H1 (cell line): ENCODE data around the gene IGSF9B. TPM values are rescaled to one million over a fixed set of nuclear protein-coding genes. Genes with fewer than 3 reads are reported as not detected.

ENCODE experiments used
- CTCF ChIA-PET: fragments of 300-600 bp; sonication (Branson Sonifier 250); formaldehyde crosslinking; loops from one replicate; lab custom pipeline; 2021; ENCODE audit not compliant: partially characterized antibody; lab: Charles Lee
- POLR2A ChIA-PET: fragments of 300-600 bp; sonication (Branson Sonifier 250); formaldehyde crosslinking; loops from one replicate; lab custom pipeline; 2021; ENCODE audit warnings: inconsistent platforms; ENCODE audit not compliant: partially characterized antibody; lab: Charles Lee
- DNase-seq, 2 experiments: peaks; one replicate each; pipeline versions ENCODE4 v3.0.0 to v3.0.0-alpha.2; 2010 to 2022; ENCODE audit warnings: low spot score in 2 of 2, low read depth in 1 of 2, mixed read lengths in 1 of 2
- FAIRE-seq: peaks from 2 replicates; lab custom pipeline; 2011; peaks lifted over from hg19 to GRCh38; lab: Jason Lieb, UNC
- H2AFZ ChIP-seq: 2 replicates; pipeline ENCODE4 v1.8.1; 2012; ENCODE audit warnings: low read length, inconsistent platforms
- H2AK5ac ChIP-seq: 2 replicates; pipeline ENCODE4 v1.6.1; 2013; ENCODE audit warnings: low read depth, low read length
- H2BK120ac ChIP-seq: replicated peaks from 2 replicates; pipeline ENCODE3; 2013; ENCODE audit warnings: low read depth, low read length, inconsistent platforms
- H2BK12ac ChIP-seq: 2 replicates; pipeline ENCODE4 v1.6.1; 2013; ENCODE audit warnings: low read depth, low read length
- H2BK15ac ChIP-seq: 2 replicates; pipeline ENCODE4 v1.6.1; 2013; ENCODE audit warnings: low read length
- H2BK20ac ChIP-seq: 2 replicates; pipeline ENCODE4 v1.6.1; 2013; ENCODE audit warnings: low read length
- H2BK5ac ChIP-seq: 2 replicates; pipeline ENCODE4 v1.6.1; 2013; ENCODE audit warnings: low read depth, low read length
- H3K14ac ChIP-seq: 2 replicates; pipeline ENCODE4 v1.6.1; 2013; ENCODE audit warnings: inconsistent platforms; ENCODE audit not compliant: insufficient read length
- H3K18ac ChIP-seq: 2 replicates; pipeline ENCODE4 v1.6.1; 2013; ENCODE audit warnings: low read length; ENCODE audit errors: extremely low read depth
- H3K23ac ChIP-seq: 2 replicates; pipeline ENCODE4 v1.6.1; 2013; ENCODE audit warnings: inconsistent platforms; ENCODE audit not compliant: insufficient read length
- H3K23me2 ChIP-seq: 2 replicates; pipeline ENCODE4 v1.6.1; 2013; ENCODE audit warnings: low read depth, low read length
- H3K27ac ChIP-seq: 2 replicates; pipeline ENCODE4 v1.6.1; 2011; ENCODE audit warnings: low read depth, low read length, inconsistent platforms
- H3K27me3 ChIP-seq, 4 experiments: replicated peaks in 1 of 4; 1 replicate in 1 of 4; 2 replicates in 3 of 4; pipeline versions ENCODE4 v1.6.1 to v1.8.1; 2011 to 2013; ENCODE audit warnings: low read length in 3 of 4, mild to moderate bottlenecking in 3 of 4, inconsistent platforms in 2 of 4, mixed read lengths in 2 of 4, moderate library complexity in 1 of 4; ENCODE audit not compliant: control insufficient read depth in 3 of 4, insufficient read depth in 3 of 4; ENCODE audit errors: extremely low read depth in 1 of 4
- H3K36me3 ChIP-seq, 4 experiments: 2 replicates each; pipeline versions ENCODE4 v1.6.1 to v1.8.1; 2011 to 2013; ENCODE audit warnings: mild to moderate bottlenecking in 4 of 4, low read length in 3 of 4, moderate library complexity in 2 of 4, control low read depth in 1 of 4, inconsistent platforms in 1 of 4; ENCODE audit not compliant: insufficient read depth in 4 of 4, control insufficient read depth in 2 of 4
- H3K4ac ChIP-seq: replicated peaks from 2 replicates; pipeline ENCODE3; 2013; ENCODE audit warnings: low read length, low read depth, mixed read lengths, inconsistent platforms; ENCODE audit not compliant: insufficient read length
- H3K4me1 ChIP-seq, 4 experiments: replicated peaks in 1 of 4; 1 replicate in 1 of 4; 2 replicates in 3 of 4; pipeline versions ENCODE4 v1.6.1 to v1.8.1; 2011 to 2013; ENCODE audit warnings: low read length in 3 of 4, inconsistent platforms in 2 of 4, mixed read lengths in 1 of 4; ENCODE audit not compliant: insufficient read depth in 4 of 4, control insufficient read depth in 3 of 4
- H3K4me2 ChIP-seq, 2 experiments: 2 replicates each; pipeline versions ENCODE4 v1.6.1 to v1.8.1; 2011 to 2013; ENCODE audit warnings: low read depth in 2 of 2, low read length in 2 of 2, control low read depth in 1 of 2, inconsistent platforms in 1 of 2, mild to moderate bottlenecking in 1 of 2; ENCODE audit not compliant: insufficient read depth in 1 of 2
- H3K4me3 ChIP-seq, 4 experiments: fragments of 200-600, 300-600 bp in 1 of 4; sonication (generic), shearing (Covaris generic), sonication (Bioruptor Twin) in 1 of 4; 2 replicates each; pipeline versions ENCODE4 v1.5.1 to v1.8.1; 2011 to 2016; ENCODE audit warnings: low read length in 4 of 4, low read depth in 3 of 4, control low read depth in 2 of 4, inconsistent platforms in 2 of 4, mild to moderate bottlenecking in 2 of 4, mixed read lengths in 1 of 4, moderate library complexity in 1 of 4; ENCODE audit not compliant: insufficient read depth in 2 of 4; ENCODE audit errors: extremely low read depth in 1 of 4
- H3K56ac ChIP-seq: replicated peaks from 2 replicates; pipeline ENCODE3; 2013; ENCODE audit warnings: low read depth, mild to moderate bottlenecking, mixed read lengths, low read length, inconsistent platforms; ENCODE audit not compliant: insufficient read length
- H3K79me1 ChIP-seq: 2 replicates; pipeline ENCODE4 v1.6.1; 2013; ENCODE audit warnings: low read depth, low read length, control low read depth
- H3K79me2 ChIP-seq, 2 experiments: 2 replicates each; pipeline versions ENCODE4 v1.6.1 to v1.8.1; 2012 to 2013; ENCODE audit warnings: low read length in 2 of 2, mild to moderate bottlenecking in 2 of 2, inconsistent platforms in 1 of 2; ENCODE audit not compliant: insufficient read depth in 2 of 2, control insufficient read depth in 1 of 2
- H3K9ac ChIP-seq, 4 experiments: replicated peaks in 1 of 4; 1 replicate in 1 of 4; 2 replicates in 3 of 4; pipeline versions ENCODE4 v1.6.1 to v1.8.1; 2011 to 2013; ENCODE audit warnings: low read depth in 3 of 4, low read length in 3 of 4, control low read depth in 2 of 4, mild to moderate bottlenecking in 2 of 4, moderate library complexity in 2 of 4, inconsistent platforms in 1 of 4; ENCODE audit errors: extremely low read depth in 1 of 4
- H3K9me3 ChIP-seq, 2 experiments: 2 replicates each; pipeline versions ENCODE4 v1.6.1 to v1.8.1; 2012 to 2013; ENCODE audit warnings: mild to moderate bottlenecking in 2 of 2, moderate library complexity in 2 of 2, control low read depth in 1 of 2, inconsistent platforms in 1 of 2, low read depth in 1 of 2, low read length in 1 of 2, mixed read lengths in 1 of 2; ENCODE audit not compliant: insufficient read depth in 2 of 2
- H4K20me1 ChIP-seq, 2 experiments: replicated peaks in 1 of 2; 2 replicates each; pipeline versions ENCODE3 to v1.8.1; 2011 to 2013; ENCODE audit warnings: inconsistent platforms in 2 of 2, low read length in 2 of 2, mild to moderate bottlenecking in 1 of 2; ENCODE audit not compliant: insufficient read depth in 2 of 2, control insufficient read depth in 1 of 2
- H4K5ac ChIP-seq: 2 replicates; pipeline ENCODE4 v1.6.1; 2013; ENCODE audit warnings: low read length, low read depth, mixed read lengths, inconsistent platforms; ENCODE audit not compliant: insufficient read length
- H4K8ac ChIP-seq: 2 replicates; pipeline ENCODE4 v1.8.0; 2013; ENCODE audit warnings: mild to moderate bottlenecking, moderate library complexity, low read length, inconsistent platforms; ENCODE audit not compliant: insufficient read depth; ENCODE audit errors: extremely low read depth
- H4K91ac ChIP-seq: replicated peaks from 2 replicates; pipeline ENCODE3; 2013; ENCODE audit warnings: low read length, mixed read lengths, inconsistent platforms; ENCODE audit not compliant: insufficient read length
- WGBS, 2 experiments: shearing (Covaris generic) in 1 of 2; methylation state at CpG; one replicate each; pipeline versions ENCODE4 v1.1.6 to v1.1.7; 2013 to 2015; ENCODE audit warnings: low lambda C conversion rate in 2 of 2, mixed read lengths in 2 of 2, inconsistent platforms in 1 of 2, low coverage in 1 of 2, missing lambda C conversion rate in 1 of 2; ENCODE audit not compliant: insufficient replicate concordance in 2 of 2, insufficient coverage in 1 of 2, insufficient read length in 1 of 2; ENCODE audit errors: extremely low coverage in 1 of 2, missing lambda C conversion rate in 1 of 2; 5-methylcytosine and 5-hydroxymethylcytosine counted together
- polyA plus RNA-seq, 7 experiments: library from polyadenylated mRNA; depleted of rRNA in 3 of 7; stranded (reverse) in 5 of 7; unstranded in 2 of 7; fragments of >200 nt in 5 of 7; fragments of 200-250 nt in 2 of 7; gene quantifications; 1 replicate in 5 of 7; 2 replicates in 1 of 7; 4 replicates in 1 of 7; pipeline versions ENCODE4 v1.2.1 to v1.2.3, GENCODE V29; 2011 to 2013; ENCODE audit warnings: missing spikeins in 2 of 7, mixed read lengths in 2 of 7
- total RNA-seq: library from RNA; stranded (reverse); fragmentation: NEBNext Ultra II Directional; extraction: Animal tissue kit (Norgen Biotek cat#: 25700); gene quantifications from 2 replicates; pipeline ENCODE4 v1.2.1, GENCODE V29; 2021

Gene IGSF9B
- total and polyA plus RNA-seq, 2 of the 8 experiments (the other 6 are each of a cell fraction or from before 2014, with no cell fraction given), result 16.5 to 49.2 TPM

GRCh38 chr11:133913761-133914160 lies 43.0 kb downstream of the IGSF9B start:
- Histone ChIP-seq H3K14ac (no peak overlapping the region), H2BK15ac (no peak overlapping the region), H3K4ac (no peak overlapping the region), H2BK20ac (no peak overlapping the region), H3K18ac (no peak overlapping the region), H3K27ac (no peak overlapping the region), H3K4me2 (no peak overlapping the region), H3K56ac (no peak overlapping the region), H2BK12ac (no peak overlapping the region), H3K23me2 (peaks cover 2% of the 10 kb centered on the region; the same call in 1 of the 2 replicates), H2AK5ac (no peak overlapping the region), H2AFZ (no peak overlapping the region), H3K4me1 (peaks cover 0 to 9% (median 0%) of the 10 kb centered on the region in 4 experiments; a peak in 2 of 7 replicates), H3K36me3 (peaks cover 7 to 47% (median 25%) of the 10 kb centered on the region in 4 experiments; a peak in 7 of 8 replicates), H3K4me3 (no peak overlapping the region), H3K23ac (no peak overlapping the region), H3K9me3 (no peaks in the 10 kb centered on the region), H3K79me2 (no peaks in the 10 kb centered on the region), H2BK5ac (no peak overlapping the region), H4K91ac (no peak overlapping the region), H2BK120ac (no peak overlapping the region), H3K79me1 (peaks cover 7% of the 10 kb centered on the region), H3K9ac (no peak overlapping the region), H4K8ac (no peak overlapping the region), H4K20me1 (peaks cover 0 to 2% of the 10 kb centered on the region in 2 experiments), H4K5ac (no peak overlapping the region), H3K27me3 (no peaks in the 10 kb centered on the region)
- 96% methylated on average over 10 of the region's 10 CpGs; no CpG with 5 or more reads in 1 of the 2 experiments for WGBS, 2 experiments
- ChIA-PET POLR2A (no interaction called here), CTCF (interaction anchor here (1.2 kb wide), 1 partner anchor 14 kb away, joined by 4 read pairs; no protein-coding TSS in a partner anchor)
- FAIRE-seq (no peak), DNase-seq (no peak)
